ENCODE results near the gene ESF1. TPM values are rescaled to one million over a fixed set of nuclear protein-coding genes. Genes with fewer than 3 reads are reported as not detected.

ESF1 gene
- total and polyA plus RNA-seq, 12 donors, result 3.6 to 25.4 (median 13.0) TPM

DNA sequence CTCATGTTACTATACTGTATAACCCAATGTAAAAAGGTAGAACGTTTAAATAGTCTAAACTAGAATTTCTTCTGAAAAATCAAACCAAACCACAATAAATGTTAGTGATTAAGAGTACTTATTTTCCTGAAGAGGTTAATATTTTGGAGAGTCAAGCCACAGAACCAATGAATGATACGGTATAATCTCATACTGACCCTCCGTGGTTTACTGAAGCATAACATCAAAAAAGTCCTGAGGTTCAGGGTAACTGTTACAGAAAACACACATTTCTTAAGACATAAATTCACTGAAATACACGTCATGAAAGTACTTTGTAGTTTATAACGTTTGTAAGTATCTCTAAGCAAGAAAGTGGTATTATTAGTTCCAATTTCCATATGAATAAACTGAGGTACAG lies 28.9 kb downstream of the ESF1 start:
- intact Hi-C loops (cut with DNase I), result no loop called here

DNA sequence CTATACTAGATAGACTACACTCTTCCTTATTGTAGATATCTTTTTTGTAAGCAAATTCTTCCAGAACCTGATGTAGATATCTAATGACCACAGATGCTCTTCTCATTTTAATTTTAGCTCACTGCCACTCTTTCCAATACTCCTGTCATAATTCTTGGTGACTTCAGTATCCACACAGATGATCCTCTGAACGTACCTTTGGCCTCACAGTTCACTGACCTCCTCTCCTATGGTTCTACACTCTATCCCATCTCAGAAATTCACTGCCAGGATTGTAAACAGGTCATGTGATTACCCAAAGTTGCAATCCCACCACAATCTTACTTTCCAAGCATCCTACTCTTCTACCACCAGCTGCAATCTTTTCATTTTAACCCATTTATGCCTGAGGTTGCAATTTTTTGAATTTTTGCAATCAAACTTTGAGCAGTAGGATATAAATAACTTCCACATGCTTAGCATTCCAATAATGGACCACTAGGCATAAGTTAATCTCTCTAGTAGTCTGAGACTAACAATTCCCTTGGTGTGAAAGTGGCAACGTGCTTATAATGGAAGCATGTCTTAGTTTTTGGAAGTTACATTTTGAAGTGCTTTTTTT lies 31.2 kb downstream of the ESF1 start:
- Histone ChIP-seq H3K4me3 (no peak overlapping the region), H3K27ac (no peak overlapping the region), H3K9me3 (replicated peaks in 1 of 3) (no peaks in the 10 kb centered on the region), H3K4me1 (replicated peaks in 1 of 2) (no peaks in the 10 kb centered on the region), H3K36me3 (replicated peaks in 1 of 2) (peaks cover 0 to 12% of the 10 kb centered on the region in 2 donors), H3K27me3 (no peaks in the 10 kb centered on the region)
- intact Hi-C loops (cut with DNase I), result no loop called here
- no peak for DNase-seq
- 92 to 97% (median 95%) methylated on average over 2 of the region's 2 CpGs for WGBS, 4 donors
- TF ChIP-seq POLR2A (IDR thresholded peaks at IDR 0.05), result no peak
- TF ChIP-seq, protein P1, sequence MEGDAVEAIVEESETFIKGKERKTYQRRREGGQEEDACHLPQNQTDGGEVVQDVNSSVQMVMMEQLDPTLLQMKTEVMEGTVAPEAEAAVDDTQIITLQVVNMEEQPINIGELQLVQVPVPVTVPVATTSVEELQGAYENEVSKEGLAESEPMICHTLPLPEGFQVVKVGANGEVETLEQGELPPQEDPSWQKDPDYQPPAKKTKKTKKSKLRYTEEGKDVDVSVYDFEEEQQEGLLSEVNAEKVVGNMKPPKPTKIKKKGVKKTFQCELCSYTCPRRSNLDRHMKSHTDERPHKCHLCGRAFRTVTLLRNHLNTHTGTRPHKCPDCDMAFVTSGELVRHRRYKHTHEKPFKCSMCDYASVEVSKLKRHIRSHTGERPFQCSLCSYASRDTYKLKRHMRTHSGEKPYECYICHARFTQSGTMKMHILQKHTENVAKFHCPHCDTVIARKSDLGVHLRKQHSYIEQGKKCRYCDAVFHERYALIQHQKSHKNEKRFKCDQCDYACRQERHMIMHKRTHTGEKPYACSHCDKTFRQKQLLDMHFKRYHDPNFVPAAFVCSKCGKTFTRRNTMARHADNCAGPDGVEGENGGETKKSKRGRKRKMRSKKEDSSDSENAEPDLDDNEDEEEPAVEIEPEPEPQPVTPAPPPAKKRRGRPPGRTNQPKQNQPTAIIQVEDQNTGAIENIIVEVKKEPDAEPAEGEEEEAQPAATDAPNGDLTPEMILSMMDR (IDR thresholded peaks at IDR 0.05), result no peak

More for the DNA sequence above, 28.9 kb downstream of the ESF1 start:
- Histone ChIP-seq H3K4me3 (no peak overlapping the region), H3K36me3 (replicated peaks in 1 of 2) (peaks cover 0 to 23% of the 10 kb centered on the region in 2 donors), H3K9me3 (replicated peaks in 1 of 3) (no peaks in the 10 kb centered on the region), H3K27ac (no peak overlapping the region), H3K27me3 (no peaks in the 10 kb centered on the region), H3K4me1 (replicated peaks in 1 of 2) (no peaks in the 10 kb centered on the region)
- WGBS, 4 donors, result 84 to 89% (median 86%) methylated on average over 5 of the region's 5 CpGs
- no peak for DNase-seq
- no peak for TF ChIP-seq POLR2A (IDR thresholded peaks at IDR 0.05)
- TF ChIP-seq, protein P1 (IDR thresholded peaks at IDR 0.05), result no peak

DNA sequence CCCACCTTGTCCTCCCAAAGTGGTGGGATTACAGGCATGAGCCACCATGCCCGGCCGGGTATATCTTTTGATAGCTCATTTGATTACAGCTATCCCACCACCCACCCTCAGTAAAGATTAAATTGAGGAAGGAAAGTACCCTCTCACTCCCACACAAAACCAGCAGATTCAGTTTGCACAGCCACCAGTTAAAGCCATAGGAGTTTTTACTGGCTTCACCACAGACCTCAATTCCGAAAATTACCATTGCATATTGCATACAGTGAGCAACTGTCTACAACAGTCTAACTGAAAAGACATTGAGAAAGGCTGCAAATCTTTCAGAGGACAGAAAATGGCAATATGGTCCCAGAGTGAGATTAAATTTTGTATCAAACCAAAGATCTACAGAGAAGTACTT lies 34.9 kb downstream of the ESF1 start:
- intact Hi-C loops (cut with DNase I), result no loop called here
- TF ChIP-seq, protein P1 (IDR thresholded peaks at IDR 0.05), result no peak
- TF ChIP-seq POLR2A (IDR thresholded peaks at IDR 0.05), result no peak
- DNase-seq, result no peak
- peaks cover 0 to 6% of the 10 kb centered on the region in 2 donors for H3K36me3 ChIP-seq (replicated peaks in 1 of 2)
- H3K4me3 ChIP-seq, result no peak overlapping the region
- no peaks in the 10 kb centered on the region for H3K4me1 ChIP-seq (replicated peaks in 1 of 2)
- no peak overlapping the region for H3K27ac ChIP-seq
- 95 to 100% (median 97%) methylated on average over 3 of the region's 3 CpGs for WGBS, 4 donors
- no peaks in the 10 kb centered on the region for H3K9me3 ChIP-seq (replicated peaks in 1 of 3)
- no peaks in the 10 kb centered on the region for H3K27me3 ChIP-seq

DNA sequence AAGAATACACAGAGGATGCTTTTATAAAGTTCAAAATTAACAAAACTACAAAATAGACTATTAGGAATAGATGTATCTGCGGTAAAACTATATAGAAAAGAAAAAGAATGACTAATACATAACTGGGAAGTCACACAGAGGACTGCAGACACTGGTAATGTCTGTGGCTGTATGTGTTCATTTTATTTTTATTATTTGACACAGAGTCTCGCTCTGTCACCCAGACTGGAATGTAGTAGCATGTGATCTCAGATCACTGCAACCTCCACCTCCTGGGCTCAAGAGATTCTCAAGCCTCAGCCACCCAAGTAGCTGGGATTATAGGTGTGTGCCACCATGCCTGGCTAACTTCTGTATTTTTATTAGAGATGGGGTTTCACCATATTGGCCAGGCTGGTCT lies 38.9 kb downstream of the ESF1 start:
- Histone ChIP-seq H3K4me1 (replicated peaks in 1 of 2) (no peaks in the 10 kb centered on the region), H3K4me3 (no peak overlapping the region), H3K27me3 (no peaks in the 10 kb centered on the region), H3K27ac (no peak overlapping the region), H3K36me3 (replicated peaks in 1 of 2) (peaks cover 0 to 3% of the 10 kb centered on the region in 2 donors), H3K9me3 (replicated peaks in 1 of 3) (peaks cover 0 to 3% (median 0%) of the 10 kb centered on the region in 3 donors)
- 62 to 100% (median 99%) methylated on average over 2 of the region's 2 CpGs for WGBS, 4 donors
- TF ChIP-seq POLR2A (IDR thresholded peaks at IDR 0.05), result no peak
- TF ChIP-seq, protein P1 (IDR thresholded peaks at IDR 0.05), result no peak
- DNase-seq, result no peak
- intact Hi-C loops (cut with DNase I), result no loop called here

Data from adrenal gland (tissue), 12 donors.